Body of pancreas (tissue), 4 donors: ENCODE data around the gene VRK3. TPM values are rescaled to one million over a fixed set of nuclear protein-coding genes. Genes with fewer than 3 reads are reported as not detected.

Experiments
- ATAC-seq: fragments of 150-250 bp; one replicate; pipeline ENCODE4 v1.9.1; 2016
- DNase-seq, 4 donors: peaks; one replicate each; pipeline ENCODE4 v3.0.0-alpha.2; 2019
- H3K27ac ChIP-seq, 4 donors: fragments of 200-600 bp; sonication (generic); 1 replicate in 3 of 4; 2 replicates in 1 of 4; pipeline versions ENCODE4 v1.5.1 to v1.6.1; 2016 to 2019; ENCODE audit warnings: mild to moderate bottlenecking in 1 of 4, mixed read lengths in 1 of 4, moderate library complexity in 1 of 4
- H3K27me3 ChIP-seq, 2 donors: fragments of 200-600 bp; sonication (generic); one replicate each; pipeline ENCODE4 v1.6.0; 2016; ENCODE audit warnings: mild to moderate bottlenecking in 1 of 2
- H3K36me3 ChIP-seq, 2 donors: fragments of 200-600 bp; sonication (generic); replicated peaks in 1 of 2; 2 replicates each; pipeline ENCODE4 v1.5.1; 2016; ENCODE audit warnings: low read depth in 2 of 2; ENCODE audit not compliant: insufficient read depth in 1 of 2
- H3K4me1 ChIP-seq: fragments of 200-600 bp; sonication (generic); one replicate; pipeline ENCODE4 v1.6.0; 2016
- H3K4me3 ChIP-seq, 2 donors: fragments of 200-600 bp; sonication (generic); 1 replicate in 1 of 2; 2 replicates in 1 of 2; pipeline ENCODE4 v1.5.1; 2016 to 2019
- H3K9me3 ChIP-seq, 3 donors: fragments of 200-600 bp; sonication (generic); 1 replicate in 2 of 3; 2 replicates in 1 of 3; pipeline ENCODE4 v1.5.1; 2016
- POLR2A ChIP-seq, 3 donors: fragments of 450-650 bp; IDR thresholded peaks; one replicate each; pipeline ENCODE4 v1.6.1; 2016; ENCODE audit warnings: antibody characterized with exemption in 3 of 3, mild to moderate bottlenecking in 2 of 3
- WGBS, 2 donors: methylation state at CpG; one replicate each; pipeline ENCODE4 v1.1.5; 2017; 5-methylcytosine and 5-hydroxymethylcytosine counted together
- intact Hi-C: fragments of 100-400 bp; cut with DNase I; formaldehyde crosslinking; loops from one replicate; pipeline ENCODE4 v1.15.1; 2023
- total RNA-seq, 2 donors: library from RNA; depleted of rRNA; stranded (reverse); fragments of >200 nt; gene quantifications; one replicate each; pipeline ENCODE4 v1.1.0, GENCODE V29; 2016
- TF ChIP-seq, protein P1 (sequence below), 7 experiments: fragments of 450-650 bp in 4 of 7; fragments of 200-600 bp in 3 of 7; sonication (generic) in 3 of 7; IDR thresholded peaks; one replicate each; pipeline ENCODE4 v1.5.1; 2016 to 2019; ENCODE audit warnings: antibody characterized with exemption in 7 of 7

Gene VRK3
- total RNA-seq, 2 donors from 2014 or later: 32.7 to 33.3 TPM

DNA sequence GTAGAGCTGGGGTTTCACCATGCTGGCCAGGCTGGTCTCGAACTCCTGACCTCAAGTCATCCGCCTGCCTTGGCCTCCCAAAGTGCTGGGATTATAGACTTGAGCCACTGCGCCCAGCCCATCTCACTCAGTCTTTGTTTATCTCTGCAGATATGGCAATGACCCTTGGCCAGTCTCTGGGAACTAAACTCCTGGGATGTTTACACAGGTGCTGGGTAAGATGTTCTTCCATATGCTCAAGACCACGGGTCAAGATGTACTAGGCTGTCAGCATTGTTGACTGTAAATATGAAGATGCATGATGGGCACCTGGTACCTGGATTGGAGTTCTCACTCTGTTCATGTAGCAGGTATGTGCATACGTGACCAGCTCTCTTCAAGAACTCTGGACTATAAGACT lies 36.5 kb upstream of the VRK3 start:
- ATAC-seq (no peak), DNase-seq (peak in 2 of 4 donors; percentile 18 to 30)
- no peaks in the 10 kb centered on the region for H3K27me3 ChIP-seq
- no peak for TF ChIP-seq POLR2A (IDR thresholded peaks at IDR 0.05)
- TF ChIP-seq, protein P1, sequence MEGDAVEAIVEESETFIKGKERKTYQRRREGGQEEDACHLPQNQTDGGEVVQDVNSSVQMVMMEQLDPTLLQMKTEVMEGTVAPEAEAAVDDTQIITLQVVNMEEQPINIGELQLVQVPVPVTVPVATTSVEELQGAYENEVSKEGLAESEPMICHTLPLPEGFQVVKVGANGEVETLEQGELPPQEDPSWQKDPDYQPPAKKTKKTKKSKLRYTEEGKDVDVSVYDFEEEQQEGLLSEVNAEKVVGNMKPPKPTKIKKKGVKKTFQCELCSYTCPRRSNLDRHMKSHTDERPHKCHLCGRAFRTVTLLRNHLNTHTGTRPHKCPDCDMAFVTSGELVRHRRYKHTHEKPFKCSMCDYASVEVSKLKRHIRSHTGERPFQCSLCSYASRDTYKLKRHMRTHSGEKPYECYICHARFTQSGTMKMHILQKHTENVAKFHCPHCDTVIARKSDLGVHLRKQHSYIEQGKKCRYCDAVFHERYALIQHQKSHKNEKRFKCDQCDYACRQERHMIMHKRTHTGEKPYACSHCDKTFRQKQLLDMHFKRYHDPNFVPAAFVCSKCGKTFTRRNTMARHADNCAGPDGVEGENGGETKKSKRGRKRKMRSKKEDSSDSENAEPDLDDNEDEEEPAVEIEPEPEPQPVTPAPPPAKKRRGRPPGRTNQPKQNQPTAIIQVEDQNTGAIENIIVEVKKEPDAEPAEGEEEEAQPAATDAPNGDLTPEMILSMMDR (IDR thresholded peaks at IDR 0.05): no peak
- WGBS, 2 donors: 29 to 41% methylated on average over 5 of the region's 5 CpGs
- no peak overlapping the region for H3K27ac ChIP-seq
- no peak overlapping the region for H3K4me3 ChIP-seq
- H3K36me3 ChIP-seq: no peaks in the 10 kb centered on the region
- intact Hi-C loops: no loop called here
- H3K4me1 ChIP-seq: no peaks in the 10 kb centered on the region
- H3K9me3 ChIP-seq: peaks cover 0 to 22% (median 0%) of the 10 kb centered on the region in 3 donors

DNA sequence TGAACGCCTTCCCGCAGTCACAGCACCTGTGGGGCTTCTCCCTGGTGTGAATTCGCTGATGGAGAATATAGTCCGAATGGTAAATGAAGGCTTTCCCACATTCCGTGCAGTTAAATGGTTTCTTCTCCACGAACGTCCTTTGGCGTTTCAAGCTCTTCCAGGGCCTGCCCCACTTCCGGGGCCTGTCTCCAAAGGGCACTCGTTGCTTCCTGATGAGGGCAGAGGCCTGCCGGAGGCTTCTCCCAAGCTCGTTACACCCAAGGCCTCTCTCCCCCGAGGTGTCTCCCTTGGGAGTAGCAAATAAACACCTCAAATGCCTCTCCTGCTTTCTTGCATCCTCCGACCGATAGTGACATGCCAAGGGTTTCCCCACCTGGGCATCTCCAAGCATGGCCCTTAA lies 34.9 kb upstream of the VRK3 start:
- ATAC-seq: no peak
- Histone ChIP-seq H3K4me3 (no peak overlapping the region), H3K9me3 (peaks cover 0 to 22% (median 0%) of the 10 kb centered on the region in 3 donors), H3K27ac (no peak overlapping the region), H3K4me1 (no peaks in the 10 kb centered on the region), H3K27me3 (no peaks in the 10 kb centered on the region), H3K36me3 (no peaks in the 10 kb centered on the region)
- intact Hi-C loops: no loop called here
- TF ChIP-seq POLR2A (IDR thresholded peaks at IDR 0.05): no peak
- TF ChIP-seq, protein P1 (IDR thresholded peaks at IDR 0.05): no peak
- 50 to 77% methylated on average over 2 to 15 of the region's 15 CpGs for WGBS, 2 donors
- DNase-seq: no peak

DNA sequence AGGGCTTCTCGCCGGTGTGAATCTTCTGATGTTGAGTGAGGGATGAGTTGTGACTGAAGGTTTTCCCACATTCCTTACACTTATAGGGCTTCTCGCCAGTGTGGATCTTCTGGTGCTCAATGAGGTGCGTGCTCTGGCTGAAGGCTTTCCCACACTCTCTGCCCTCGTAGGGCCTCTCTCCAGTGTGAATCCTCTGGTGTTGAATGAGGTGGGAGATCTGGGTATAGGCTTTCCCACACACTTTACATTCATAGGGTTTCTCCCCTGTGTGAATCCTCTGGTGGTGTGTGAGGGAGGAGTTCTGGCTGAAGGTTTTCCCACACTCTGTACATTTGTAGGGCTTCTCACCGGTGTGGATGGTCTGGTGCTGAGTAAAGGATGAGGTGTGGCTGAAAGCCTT lies 33.9 kb upstream of the VRK3 start:
- DNase-seq (no peak), ATAC-seq (no peak)
- no peaks in the 10 kb centered on the region for H3K36me3 ChIP-seq
- peaks cover 0 to 22% (median 0%) of the 10 kb centered on the region in 3 donors for H3K9me3 ChIP-seq
- no peak for TF ChIP-seq POLR2A (IDR thresholded peaks at IDR 0.05)
- intact Hi-C loops: no loop called here
- no peak overlapping the region for H3K4me3 ChIP-seq
- H3K27ac ChIP-seq: no peak overlapping the region
- H3K4me1 ChIP-seq: no peaks in the 10 kb centered on the region
- no peaks in the 10 kb centered on the region for H3K27me3 ChIP-seq
- 77 to 89% methylated on average over 6 of the region's 6 CpGs for WGBS, 2 donors

DNA sequence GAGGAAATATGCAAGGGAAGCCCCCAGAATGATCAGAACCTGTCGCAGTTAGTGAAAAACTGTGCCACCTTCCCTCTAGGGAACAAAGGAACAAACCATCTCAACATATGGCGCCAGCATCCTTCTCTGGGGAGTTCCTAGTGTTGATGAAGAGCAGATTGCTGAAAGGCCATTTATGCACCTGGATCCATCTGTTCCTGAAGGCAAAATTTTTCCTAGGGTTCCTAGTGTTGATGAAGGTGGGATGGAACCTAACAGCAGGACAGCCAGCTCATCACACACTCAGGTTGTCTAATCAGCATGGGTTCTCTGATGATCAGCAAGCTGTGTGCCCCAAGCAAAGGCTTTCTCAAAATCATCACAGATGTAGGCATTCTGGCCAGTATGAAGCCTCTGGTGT lies 33.3 kb upstream of the VRK3 start:
- no peaks in the 10 kb centered on the region for H3K36me3 ChIP-seq
- no peak overlapping the region for H3K27ac ChIP-seq
- H3K9me3 ChIP-seq: peaks cover 0 to 22% (median 0%) of the 10 kb centered on the region in 3 donors
- no peaks in the 10 kb centered on the region for H3K4me1 ChIP-seq
- ATAC-seq (no peak), DNase-seq (no peak)
- H3K4me3 ChIP-seq: no peak overlapping the region
- intact Hi-C loops: no loop called here
- H3K27me3 ChIP-seq: no peaks in the 10 kb centered on the region
- TF ChIP-seq, protein P1 (IDR thresholded peaks at IDR 0.05): no peak
- TF ChIP-seq POLR2A (IDR thresholded peaks at IDR 0.05): no peak
- WGBS, 2 donors: 78 to 92% methylated on average over 2 of the region's 2 CpGs

DNA sequence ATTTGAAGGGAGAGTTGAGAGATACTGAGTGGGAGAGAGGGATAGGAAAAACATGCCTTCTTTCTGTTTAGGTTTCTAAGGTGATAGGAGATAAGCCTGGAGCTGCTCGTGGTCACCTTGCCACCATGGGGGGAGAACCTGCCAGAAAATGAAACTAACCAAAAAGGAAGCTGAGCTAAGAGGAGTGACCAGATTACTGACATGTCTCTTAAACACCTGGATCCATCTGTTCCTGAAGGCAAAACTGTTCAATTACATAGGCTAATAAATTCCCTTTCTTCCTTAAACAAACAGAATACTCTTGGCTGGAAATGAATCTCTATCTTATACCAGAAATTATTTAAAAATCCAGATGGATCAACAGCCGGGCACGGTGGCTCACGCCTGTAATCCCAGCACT lies 27.9 kb upstream of the VRK3 start:
- TF ChIP-seq POLR2A (IDR thresholded peaks at IDR 0.05): no peak
- TF ChIP-seq, protein P1 (IDR thresholded peaks at IDR 0.05): no peak
- H3K9me3 ChIP-seq: no peaks in the 10 kb centered on the region
- 67% methylated on average over 4 of the region's 4 CpGs for WGBS, 2 donors
- H3K27ac ChIP-seq: no peak overlapping the region
- no peaks in the 10 kb centered on the region for H3K27me3 ChIP-seq
- H3K4me1 ChIP-seq: peaks cover 10% of the 10 kb centered on the region
- H3K4me3 ChIP-seq: no peak overlapping the region
- H3K36me3 ChIP-seq: no peaks in the 10 kb centered on the region
- ATAC-seq: no peak
- DNase-seq: no peak
- intact Hi-C loops: no loop called here
